Measurements from ENCODE around the gene CMSS1.

Gene CMSS1

DNA sequence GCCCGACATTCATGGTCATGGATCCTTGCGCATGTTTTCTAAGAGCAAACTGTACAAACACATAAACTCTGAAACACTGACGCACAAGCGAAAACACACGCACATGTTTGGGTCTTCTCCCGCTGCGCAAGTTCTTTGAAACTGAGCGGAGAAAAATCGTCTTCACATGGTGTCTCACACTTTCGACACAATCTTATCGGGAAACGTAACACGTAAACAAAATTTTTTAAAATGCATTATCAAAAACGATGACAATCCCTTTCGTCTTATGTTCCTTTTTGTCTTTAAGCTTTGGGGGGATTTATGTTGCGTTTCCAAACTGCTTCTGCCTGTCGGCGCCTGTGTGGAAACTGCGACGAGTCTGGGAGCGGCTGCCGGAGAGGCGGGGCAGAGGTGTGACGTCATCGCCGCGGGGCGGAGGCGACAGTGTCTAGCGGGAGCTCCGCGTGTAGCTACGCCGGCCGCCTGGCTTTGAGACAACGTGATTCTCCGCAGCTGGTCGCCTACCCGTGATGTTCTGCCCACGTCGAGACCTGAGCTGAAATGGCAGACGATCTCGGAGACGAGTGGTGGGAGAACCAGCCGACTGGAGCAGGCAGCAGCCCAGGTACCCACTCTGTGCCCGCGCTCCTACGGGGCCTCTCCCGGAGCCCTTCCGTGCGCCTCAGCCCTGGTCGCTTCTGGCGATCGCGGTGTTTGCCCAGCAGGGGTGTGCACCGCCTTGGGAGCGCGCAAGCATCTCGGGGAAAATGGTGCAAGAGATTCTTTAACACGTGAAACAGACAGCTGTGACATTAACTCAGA lies at the start of gene CMSS1:
CMSS1 (plus strand) TSS at position 426 of the 804 bp plus-strand sequence.
- TF ChIP-seq CTCF (IDR thresholded peaks at IDR 0.05; ENCODE audit: insufficient read depth, low read depth, low read length, missing control alignments) = peak; percentile 41
- peak; percentile 94 for DNase-seq (ENCODE audit: low read depth)
- H3K4me3 ChIP-seq (ENCODE audit: low read length) = peak within 1 kb of the TSS; percentile 83

DNA sequence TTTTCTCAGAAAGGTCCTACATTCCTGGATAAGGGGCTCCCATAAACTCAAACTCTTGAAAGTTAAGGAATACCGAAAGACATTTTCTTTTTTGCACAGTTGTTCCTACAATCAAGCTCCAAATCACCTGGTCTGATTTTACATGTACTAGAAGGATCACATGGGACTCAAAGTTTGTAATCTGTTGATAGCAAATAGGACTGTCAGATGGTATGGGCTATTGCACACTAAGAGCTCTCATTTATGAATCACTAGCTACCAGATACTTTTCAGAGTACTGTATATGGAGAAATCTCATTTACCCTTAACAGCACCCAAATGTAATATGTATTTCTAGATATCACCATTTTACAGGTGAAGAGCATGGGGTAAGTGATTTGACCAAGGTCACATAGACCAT lies 49.5 kb upstream of the CMSS1 start:
- peak; percentile 8 for DNase-seq (ENCODE audit: low read depth)
- H3K4me3 ChIP-seq (ENCODE audit: low read length) = no peak overlapping the region
- no peak for TF ChIP-seq CTCF (IDR thresholded peaks at IDR 0.05; ENCODE audit: insufficient read depth, low read depth, low read length, missing control alignments)

- no peak for DNase-seq (ENCODE audit: low read depth)
- no peak overlapping the region for H3K4me3 ChIP-seq (ENCODE audit: low read length)
- TF ChIP-seq CTCF (IDR thresholded peaks at IDR 0.05; ENCODE audit: insufficient read depth, low read depth, low read length, missing control alignments) = no peak
These were observed 48.7 kb upstream of the CMSS1 start for GRCh38 chr3:99768808-99769501.

GRCh38 chr3:99772171-99772570 lies 45.5 kb upstream of the CMSS1 start:
- no peak for TF ChIP-seq CTCF (IDR thresholded peaks at IDR 0.05; ENCODE audit: insufficient read depth, low read depth, low read length, missing control alignments)
- H3K4me3 ChIP-seq (ENCODE audit: low read length) = no peak overlapping the region
- DNase-seq (ENCODE audit: low read depth) = no peak

DNA sequence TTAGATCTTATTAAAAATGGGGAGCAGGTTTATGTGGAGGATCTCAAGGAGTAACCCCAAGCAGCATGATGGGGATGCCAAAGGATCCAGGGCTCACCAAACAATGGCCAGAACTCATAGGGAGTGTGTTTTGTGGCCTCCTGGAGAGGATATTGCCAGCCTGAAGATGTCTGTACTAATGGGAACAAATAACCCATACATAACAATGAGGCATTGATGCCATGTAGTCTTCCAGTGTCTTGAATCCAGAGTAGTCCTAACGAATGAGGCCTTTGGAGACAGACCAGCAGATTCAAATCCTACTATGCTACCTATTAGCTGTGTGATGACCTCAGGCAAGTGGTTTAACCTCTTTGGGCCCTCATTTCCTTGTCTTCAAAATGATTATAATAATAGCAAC lies 45.0 kb upstream of the CMSS1 start:
- TF ChIP-seq CTCF (IDR thresholded peaks at IDR 0.05; ENCODE audit: insufficient read depth, low read depth, low read length, missing control alignments) = no peak
- no peak overlapping the region for H3K4me3 ChIP-seq (ENCODE audit: low read length)
- DNase-seq (ENCODE audit: low read depth) = no peak

- DNase-seq (ENCODE audit: low read depth) = peak; percentile 94
- no peak overlapping the region for H3K4me3 ChIP-seq (ENCODE audit: low read length)
- TF ChIP-seq CTCF (IDR thresholded peaks at IDR 0.05; ENCODE audit: insufficient read depth, low read depth, low read length, missing control alignments) = no peak
These were observed 43.2 kb upstream of the CMSS1 start for GRCh38 chr3:99774467-99774866.

All from epithelial cell of esophagus (primary cell).